ENCODE results near the gene TBC1D1.

Gene TBC1D1

DNA sequence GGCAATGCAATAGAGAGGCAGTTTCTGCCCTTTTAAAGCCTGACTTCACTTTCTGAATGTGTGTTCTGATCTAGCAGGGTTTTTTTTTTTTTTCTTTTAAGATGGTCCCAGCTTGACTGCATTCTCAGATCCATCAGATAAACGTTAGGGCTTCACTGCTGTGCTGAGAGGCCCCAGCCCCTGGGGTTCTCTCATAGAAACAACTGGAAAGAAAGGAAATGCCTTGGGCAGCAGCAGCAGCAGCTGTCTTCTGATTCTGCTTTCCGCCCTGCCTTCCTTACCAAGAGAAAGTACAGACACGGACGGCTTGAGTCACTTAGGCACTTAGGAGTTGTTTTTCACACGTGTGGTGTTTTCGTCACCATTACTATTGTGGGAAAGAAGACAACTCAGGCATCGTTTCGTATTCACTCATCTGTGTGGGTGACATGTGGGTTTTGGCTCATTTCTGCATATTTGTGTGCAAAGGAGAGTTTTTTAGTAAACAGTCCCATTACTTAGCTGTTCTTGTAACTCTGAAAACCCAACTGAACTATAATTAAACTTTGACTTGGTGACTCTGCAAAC lies 241.3 kb downstream of the TBC1D1 start:
- ATAC-seq, result peak; percentile 40

DNA sequence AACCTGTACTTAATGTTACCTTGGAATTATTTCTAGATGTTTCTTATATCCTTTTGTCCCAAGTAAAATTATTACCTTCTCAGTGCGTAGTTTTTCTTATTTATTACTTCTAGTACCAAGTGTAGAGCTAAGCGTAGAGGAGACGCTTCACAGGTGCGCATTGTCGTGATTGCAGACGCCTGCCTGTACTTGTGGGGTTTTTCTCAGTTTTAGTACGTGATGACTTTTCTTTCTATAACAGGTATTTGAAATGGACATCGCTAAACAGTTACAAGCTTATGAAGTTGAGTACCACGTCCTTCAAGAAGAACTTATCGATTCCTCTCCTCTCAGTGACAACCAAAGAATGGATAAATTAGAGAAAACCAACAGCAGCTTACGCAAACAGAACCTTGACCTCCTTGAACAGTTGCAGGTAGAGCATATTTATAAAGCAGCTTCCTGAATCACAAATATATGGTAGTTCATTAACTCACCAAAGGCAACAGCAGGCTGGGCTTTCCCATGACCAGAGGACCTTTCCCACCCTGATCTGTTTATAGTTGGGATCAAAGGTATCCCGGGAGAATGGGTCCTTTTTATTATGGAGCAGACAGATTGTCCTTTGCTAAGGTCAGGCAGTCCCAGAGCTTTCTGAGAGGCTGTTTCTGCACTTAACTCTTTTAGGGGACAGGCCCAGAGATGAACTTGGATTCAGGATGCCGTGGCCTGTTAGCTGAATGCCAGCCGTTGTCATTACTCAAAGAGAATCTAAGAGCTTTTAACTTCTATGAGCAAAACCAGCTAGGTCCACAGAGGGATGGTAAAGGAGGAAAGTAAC lies 242.2 kb downstream of the TBC1D1 start:
- ATAC-seq, result no peak
- TF ChIP-seq, protein P1, sequence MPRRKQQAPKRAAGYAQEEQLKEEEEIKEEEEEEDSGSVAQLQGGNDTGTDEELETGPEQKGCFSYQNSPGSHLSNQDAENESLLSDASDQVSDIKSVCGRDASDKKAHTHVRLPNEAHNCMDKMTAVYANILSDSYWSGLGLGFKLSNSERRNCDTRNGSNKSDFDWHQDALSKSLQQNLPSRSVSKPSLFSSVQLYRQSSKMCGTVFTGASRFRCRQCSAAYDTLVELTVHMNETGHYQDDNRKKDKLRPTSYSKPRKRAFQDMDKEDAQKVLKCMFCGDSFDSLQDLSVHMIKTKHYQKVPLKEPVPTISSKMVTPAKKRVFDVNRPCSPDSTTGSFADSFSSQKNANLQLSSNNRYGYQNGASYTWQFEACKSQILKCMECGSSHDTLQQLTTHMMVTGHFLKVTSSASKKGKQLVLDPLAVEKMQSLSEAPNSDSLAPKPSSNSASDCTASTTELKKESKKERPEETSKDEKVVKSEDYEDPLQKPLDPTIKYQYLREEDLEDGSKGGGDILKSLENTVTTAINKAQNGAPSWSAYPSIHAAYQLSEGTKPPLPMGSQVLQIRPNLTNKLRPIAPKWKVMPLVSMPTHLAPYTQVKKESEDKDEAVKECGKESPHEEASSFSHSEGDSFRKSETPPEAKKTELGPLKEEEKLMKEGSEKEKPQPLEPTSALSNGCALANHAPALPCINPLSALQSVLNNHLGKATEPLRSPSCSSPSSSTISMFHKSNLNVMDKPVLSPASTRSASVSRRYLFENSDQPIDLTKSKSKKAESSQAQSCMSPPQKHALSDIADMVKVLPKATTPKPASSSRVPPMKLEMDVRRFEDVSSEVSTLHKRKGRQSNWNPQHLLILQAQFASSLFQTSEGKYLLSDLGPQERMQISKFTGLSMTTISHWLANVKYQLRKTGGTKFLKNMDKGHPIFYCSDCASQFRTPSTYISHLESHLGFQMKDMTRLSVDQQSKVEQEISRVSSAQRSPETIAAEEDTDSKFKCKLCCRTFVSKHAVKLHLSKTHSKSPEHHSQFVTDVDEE (CRISPR knock-in tag; IDR thresholded peaks at IDR 0.05), result no peak
- TF ChIP-seq, protein P2, sequence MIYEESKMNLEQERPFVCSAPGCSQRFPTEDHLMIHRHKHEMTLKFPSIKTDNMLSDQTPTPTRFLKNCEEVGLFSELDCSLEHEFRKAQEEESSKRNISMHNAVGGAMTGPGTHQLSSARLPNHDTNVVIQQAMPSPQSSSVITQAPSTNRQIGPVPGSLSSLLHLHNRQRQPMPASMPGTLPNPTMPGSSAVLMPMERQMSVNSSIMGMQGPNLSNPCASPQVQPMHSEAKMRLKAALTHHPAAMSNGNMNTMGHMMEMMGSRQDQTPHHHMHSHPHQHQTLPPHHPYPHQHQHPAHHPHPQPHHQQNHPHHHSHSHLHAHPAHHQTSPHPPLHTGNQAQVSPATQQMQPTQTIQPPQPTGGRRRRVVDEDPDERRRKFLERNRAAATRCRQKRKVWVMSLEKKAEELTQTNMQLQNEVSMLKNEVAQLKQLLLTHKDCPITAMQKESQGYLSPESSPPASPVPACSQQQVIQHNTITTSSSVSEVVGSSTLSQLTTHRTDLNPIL (CRISPR knock-in tag; IDR thresholded peaks at IDR 0.05; ENCODE audit: low read depth), result no peak
- TF ChIP-seq SNAI2 (CRISPR knock-in tag; IDR thresholded peaks at IDR 0.05), result no peak
- TF ChIP-seq, protein P3, sequence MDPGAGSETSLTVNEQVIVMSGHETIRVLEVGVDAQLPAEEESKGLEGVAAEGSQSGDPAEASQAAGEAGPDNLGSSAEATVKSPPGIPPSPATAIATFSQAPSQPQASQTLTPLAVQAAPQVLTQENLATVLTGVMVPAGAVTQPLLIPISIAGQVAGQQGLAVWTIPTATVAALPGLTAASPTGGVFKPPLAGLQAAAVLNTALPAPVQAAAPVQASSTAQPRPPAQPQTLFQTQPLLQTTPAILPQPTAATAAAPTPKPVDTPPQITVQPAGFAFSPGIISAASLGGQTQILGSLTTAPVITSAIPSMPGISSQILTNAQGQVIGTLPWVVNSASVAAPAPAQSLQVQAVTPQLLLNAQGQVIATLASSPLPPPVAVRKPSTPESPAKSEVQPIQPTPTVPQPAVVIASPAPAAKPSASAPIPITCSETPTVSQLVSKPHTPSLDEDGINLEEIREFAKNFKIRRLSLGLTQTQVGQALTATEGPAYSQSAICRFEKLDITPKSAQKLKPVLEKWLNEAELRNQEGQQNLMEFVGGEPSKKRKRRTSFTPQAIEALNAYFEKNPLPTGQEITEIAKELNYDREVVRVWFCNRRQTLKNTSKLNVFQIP (CRISPR knock-in tag; IDR thresholded peaks at IDR 0.05; ENCODE audit: borderline replicate concordance, low read depth), result no peak
- no peak for TF ChIP-seq ZFP3 (CRISPR knock-in tag; IDR thresholded peaks at IDR 0.05)
- TF ChIP-seq ZNF565 (CRISPR knock-in tag; conservative IDR thresholded peaks at IDR 0.05; ENCODE audit: low read depth), result no peak
- TF ChIP-seq, protein P4, sequence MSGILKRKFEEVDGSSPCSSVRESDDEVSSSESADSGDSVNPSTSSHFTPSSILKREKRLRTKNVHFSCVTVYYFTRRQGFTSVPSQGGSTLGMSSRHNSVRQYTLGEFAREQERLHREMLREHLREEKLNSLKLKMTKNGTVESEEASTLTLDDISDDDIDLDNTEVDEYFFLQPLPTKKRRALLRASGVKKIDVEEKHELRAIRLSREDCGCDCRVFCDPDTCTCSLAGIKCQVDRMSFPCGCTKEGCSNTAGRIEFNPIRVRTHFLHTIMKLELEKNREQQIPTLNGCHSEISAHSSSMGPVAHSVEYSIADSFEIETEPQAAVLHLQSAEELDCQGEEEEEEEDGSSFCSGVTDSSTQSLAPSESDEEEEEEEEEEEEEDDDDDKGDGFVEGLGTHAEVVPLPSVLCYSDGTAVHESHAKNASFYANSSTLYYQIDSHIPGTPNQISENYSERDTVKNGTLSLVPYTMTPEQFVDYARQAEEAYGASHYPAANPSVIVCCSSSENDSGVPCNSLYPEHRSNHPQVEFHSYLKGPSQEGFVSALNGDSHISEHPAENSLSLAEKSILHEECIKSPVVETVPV (CRISPR knock-in tag; IDR thresholded peaks at IDR 0.05), result no peak
- TF ChIP-seq OSR1 (CRISPR knock-in tag; IDR thresholded peaks at IDR 0.05), result no peak
- TF ChIP-seq TCF4 (CRISPR knock-in tag; IDR thresholded peaks at IDR 0.05; ENCODE audit: borderline replicate concordance), result no peak
- TF ChIP-seq ZC3H10 (CRISPR knock-in tag; IDR thresholded peaks at IDR 0.05), result no peak
- TF ChIP-seq, protein P5, sequence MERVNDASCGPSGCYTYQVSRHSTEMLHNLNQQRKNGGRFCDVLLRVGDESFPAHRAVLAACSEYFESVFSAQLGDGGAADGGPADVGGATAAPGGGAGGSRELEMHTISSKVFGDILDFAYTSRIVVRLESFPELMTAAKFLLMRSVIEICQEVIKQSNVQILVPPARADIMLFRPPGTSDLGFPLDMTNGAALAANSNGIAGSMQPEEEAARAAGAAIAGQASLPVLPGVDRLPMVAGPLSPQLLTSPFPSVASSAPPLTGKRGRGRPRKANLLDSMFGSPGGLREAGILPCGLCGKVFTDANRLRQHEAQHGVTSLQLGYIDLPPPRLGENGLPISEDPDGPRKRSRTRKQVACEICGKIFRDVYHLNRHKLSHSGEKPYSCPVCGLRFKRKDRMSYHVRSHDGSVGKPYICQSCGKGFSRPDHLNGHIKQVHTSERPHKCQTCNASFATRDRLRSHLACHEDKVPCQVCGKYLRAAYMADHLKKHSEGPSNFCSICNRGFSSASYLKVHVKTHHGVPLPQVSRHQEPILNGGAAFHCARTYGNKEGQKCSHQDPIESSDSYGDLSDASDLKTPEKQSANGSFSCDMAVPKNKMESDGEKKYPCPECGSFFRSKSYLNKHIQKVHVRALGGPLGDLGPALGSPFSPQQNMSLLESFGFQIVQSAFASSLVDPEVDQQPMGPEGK (CRISPR knock-in tag; IDR thresholded peaks at IDR 0.05; ENCODE audit: borderline replicate concordance), result no peak
- TF ChIP-seq ZNF8 (CRISPR knock-in tag; IDR thresholded peaks at IDR 0.05), result no peak

More for the DNA sequence above, 241.3 kb downstream of the TBC1D1 start:
- TF ChIP-seq ISL1 (CRISPR knock-in tag; IDR thresholded peaks at IDR 0.05) (peak; percentile 59), OSR1 (CRISPR knock-in tag; IDR thresholded peaks at IDR 0.05) (no peak)

DNA sequence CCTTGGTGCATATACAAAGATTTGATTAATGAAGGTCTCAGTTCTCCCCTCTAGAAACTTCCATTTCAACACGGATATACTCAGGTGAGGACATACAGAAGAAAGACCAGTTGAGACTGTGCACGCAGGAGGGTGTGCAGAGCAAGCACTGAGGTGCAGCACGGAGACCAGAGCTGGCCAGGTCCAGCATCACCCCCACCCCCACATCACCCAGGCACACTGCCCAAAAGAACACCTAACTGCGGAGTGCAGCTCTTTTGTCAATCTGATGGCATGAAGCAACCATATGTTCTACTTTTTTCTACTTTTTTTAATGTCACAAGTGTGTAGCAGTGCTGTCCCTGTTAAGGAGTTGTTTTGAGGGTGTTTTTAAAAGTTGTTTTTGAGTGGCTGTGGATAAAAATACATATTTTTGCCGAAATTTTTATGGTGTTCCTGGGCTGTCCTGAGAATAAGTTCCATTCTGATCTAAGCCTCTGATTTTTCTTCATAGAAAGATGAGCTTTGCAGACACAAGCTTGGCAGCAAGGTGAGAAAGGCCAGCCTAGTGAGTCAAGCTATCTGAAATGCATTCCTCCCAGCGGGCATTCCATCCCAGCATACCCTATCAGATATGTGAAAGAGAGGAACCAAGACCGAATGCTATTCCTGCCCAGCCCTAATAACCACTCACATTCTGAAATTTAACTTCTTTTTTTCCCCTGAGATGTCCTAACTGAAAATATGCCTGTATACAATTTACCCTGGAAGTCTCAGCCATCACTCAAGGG lies 243.0 kb downstream of the TBC1D1 start:
- TF ChIP-seq GLIS3 (CRISPR knock-in tag; IDR thresholded peaks at IDR 0.05) (no peak), CSDC2 (CRISPR knock-in tag; IDR thresholded peaks at IDR 0.05) (no peak), ISL1 (CRISPR knock-in tag; IDR thresholded peaks at IDR 0.05) (peak; percentile 54; the same call in 1 of the 2 replicates), ARNTL (CRISPR knock-in tag; IDR thresholded peaks at IDR 0.05; ENCODE audit: borderline replicate concordance, low read depth) (no peak)
- peak; percentile 91 for ATAC-seq
